HepG2 (cell line): ENCODE measurements around the gene RBSN. TPM values are rescaled to one million over a fixed set of nuclear protein-coding genes. Genes with fewer than 3 reads are reported as not detected.

Source experiments
- ARHGAP35 ChIP-seq: sonication (generic); formaldehyde crosslinking; IDR thresholded peaks from 2 replicates; pipeline ENCODE4 v1.9.0; 2022; ENCODE audit warnings: mild to moderate bottlenecking, inconsistent platforms, moderate library complexity, missing genetic modification reagents, borderline replicate concordance
- BRCA1 ChIP-seq: sonication (generic); formaldehyde crosslinking; IDR thresholded peaks from 2 replicates; pipeline ENCODE4 v1.4.0; 2020; ENCODE audit warnings: missing genetic modification reagents
- FOXA1 ChIP-seq, 2 experiments: fragments of 450-650 bp in 1 of 2; sonication (generic) in 1 of 2; formaldehyde crosslinking in 1 of 2; IDR thresholded peaks; 2 replicates each; pipeline versions ENCODE4 v1.4.0 to v1.6.1; 2016 to 2020; ENCODE audit warnings: missing genetic modification reagents in 1 of 2
- FOXA3 ChIP-seq: IDR thresholded peaks from 2 replicates; pipeline ENCODE4 v1.6.1; 2016; ENCODE audit warnings: missing genetic modification reagents, missing compliant biosample characterization
- JUN ChIP-seq: sonication (generic); formaldehyde crosslinking; IDR thresholded peaks from 2 replicates; pipeline ENCODE4 v1.4.0; 2020; ENCODE audit warnings: mild to moderate bottlenecking, missing genetic modification reagents
- POLR2AphosphoS2 ChIP-seq: IDR thresholded peaks from 2 replicates; pipeline ENCODE4 v1.6.1; 2011; ENCODE audit warnings: low read depth, low read length, improper control_type of control experiment
- REPIN1 ChIP-seq: sonication (generic); formaldehyde crosslinking; IDR thresholded peaks from 2 replicates; pipeline ENCODE4 v1.8.0; 2022; ENCODE audit warnings: missing genetic modification reagents, low read depth, mild to moderate bottlenecking, borderline replicate concordance
- SP140L ChIP-seq: sonication (generic); formaldehyde crosslinking; IDR thresholded peaks from 2 replicates; pipeline ENCODE4 v1.4.0; 2020; ENCODE audit warnings: missing genetic modification reagents, borderline replicate concordance
- ZNF484 ChIP-seq: sonication (generic); formaldehyde crosslinking; IDR thresholded peaks from 2 replicates; pipeline ENCODE4 v1.5.1; 2020; ENCODE audit warnings: mild to moderate bottlenecking, low read depth, missing genetic modification reagents, borderline replicate concordance
- ZNF510 ChIP-seq: sonication (generic); formaldehyde crosslinking; IDR thresholded peaks from 2 replicates; pipeline ENCODE4 v1.4.0; 2020; ENCODE audit warnings: low read depth, mild to moderate bottlenecking, missing genetic modification reagents
- ZNF546 ChIP-seq: sonication (generic); formaldehyde crosslinking; conservative IDR thresholded peaks from 2 replicates; pipeline ENCODE4 v1.8.1; 2023; ENCODE audit warnings: mild to moderate bottlenecking, missing genetic modification reagents
- ZNF614 ChIP-seq: IDR thresholded peaks from 2 replicates; pipeline ENCODE4 v1.6.1; 2018; ENCODE audit warnings: missing biosample characterization, missing genetic modification reagents, inconsistent platforms, borderline replicate concordance
- ZNF773 ChIP-seq: sonication (generic); formaldehyde crosslinking; IDR thresholded peaks from 2 replicates; pipeline ENCODE4 v1.4.0; 2020; ENCODE audit warnings: missing genetic modification reagents, borderline replicate concordance
- ZNF780A ChIP-seq: sonication (generic); formaldehyde crosslinking; IDR thresholded peaks from 2 replicates; pipeline ENCODE4 v1.8.0; 2022; ENCODE audit warnings: mild to moderate bottlenecking, missing genetic modification reagents, moderate library complexity
- ZNF788 ChIP-seq: sonication (generic); formaldehyde crosslinking; IDR thresholded peaks from 2 replicates; pipeline ENCODE4 v1.5.0; 2020; ENCODE audit warnings: mild to moderate bottlenecking, missing genetic modification reagents, borderline replicate concordance
- ZSCAN29 ChIP-seq: sonication (generic); formaldehyde crosslinking; conservative IDR thresholded peaks from 2 replicates; pipeline ENCODE4 v1.4.0; 2020; ENCODE audit warnings: mild to moderate bottlenecking, missing genetic modification reagents
- ZSCAN30 ChIP-seq: sonication (generic); formaldehyde crosslinking; IDR thresholded peaks from 2 replicates; pipeline ENCODE4 v1.5.0; 2020; ENCODE audit warnings: mild to moderate bottlenecking, missing genetic modification reagents
- polyA plus RNA-seq, 8 experiments: library from polyadenylated mRNA; depleted of rRNA in 3 of 8; stranded (reverse) in 7 of 8; unstranded in 1 of 8; fragments of >200 nt; fragmentation: Illumina TruSeq in 4 of 8; extraction: Trizol in 4 of 8; gene quantifications; 2 replicates each; pipeline versions ENCODE4 v1.2.1 to v1.2.3, GENCODE V29; 2011 to 2016; ENCODE audit warnings: low read depth in 4 of 8, missing spikeins in 1 of 8, mixed read lengths in 1 of 8; ENCODE audit not compliant: insufficient read depth in 1 of 8
- total RNA-seq, 5 experiments: library from RNA; depleted of rRNA; stranded (reverse); fragments of >200 nt; fragmentation: Illumina TruSeq; extraction: Trizol; gene quantifications; 2 replicates each; pipeline ENCODE4 v1.2.3, GENCODE V29; 2016; ENCODE audit warnings: low read depth in 1 of 5
- TF ChIP-seq, protein P1 (sequence below): sonication (generic); formaldehyde crosslinking; IDR thresholded peaks from 2 replicates; pipeline ENCODE4 v1.8.0; 2022; ENCODE audit warnings: missing genetic modification reagents, mild to moderate bottlenecking, borderline replicate concordance
- TF ChIP-seq, protein P2 (sequence below): sonication (generic); formaldehyde crosslinking; conservative IDR thresholded peaks from 2 replicates; pipeline ENCODE4 v1.4.0; 2020; ENCODE audit warnings: missing genetic modification reagents
- TF ChIP-seq, protein P3 (sequence below), 2 experiments: fragments of 450-650 bp in 1 of 2; sonication (generic) in 1 of 2; formaldehyde crosslinking; IDR thresholded peaks; 2 replicates each; pipeline versions ENCODE4 v1.5.0 to v1.8.0; 2020 to 2022; ENCODE audit warnings: mild to moderate bottlenecking in 1 of 2, missing genetic modification reagents in 1 of 2
- TF ChIP-seq, protein P4 (sequence below): sonication (generic); formaldehyde crosslinking; IDR thresholded peaks from 2 replicates; pipeline ENCODE4 v1.9.0; 2021; ENCODE audit warnings: missing genetic modification reagents, mild to moderate bottlenecking, borderline replicate concordance

The RBSN gene
- total and polyA plus RNA-seq, 2 of the 13 experiments (the other 11 are each of a cell fraction or from before 2014, with no cell fraction given), result 7.9 to 11.8 TPM

DNA sequence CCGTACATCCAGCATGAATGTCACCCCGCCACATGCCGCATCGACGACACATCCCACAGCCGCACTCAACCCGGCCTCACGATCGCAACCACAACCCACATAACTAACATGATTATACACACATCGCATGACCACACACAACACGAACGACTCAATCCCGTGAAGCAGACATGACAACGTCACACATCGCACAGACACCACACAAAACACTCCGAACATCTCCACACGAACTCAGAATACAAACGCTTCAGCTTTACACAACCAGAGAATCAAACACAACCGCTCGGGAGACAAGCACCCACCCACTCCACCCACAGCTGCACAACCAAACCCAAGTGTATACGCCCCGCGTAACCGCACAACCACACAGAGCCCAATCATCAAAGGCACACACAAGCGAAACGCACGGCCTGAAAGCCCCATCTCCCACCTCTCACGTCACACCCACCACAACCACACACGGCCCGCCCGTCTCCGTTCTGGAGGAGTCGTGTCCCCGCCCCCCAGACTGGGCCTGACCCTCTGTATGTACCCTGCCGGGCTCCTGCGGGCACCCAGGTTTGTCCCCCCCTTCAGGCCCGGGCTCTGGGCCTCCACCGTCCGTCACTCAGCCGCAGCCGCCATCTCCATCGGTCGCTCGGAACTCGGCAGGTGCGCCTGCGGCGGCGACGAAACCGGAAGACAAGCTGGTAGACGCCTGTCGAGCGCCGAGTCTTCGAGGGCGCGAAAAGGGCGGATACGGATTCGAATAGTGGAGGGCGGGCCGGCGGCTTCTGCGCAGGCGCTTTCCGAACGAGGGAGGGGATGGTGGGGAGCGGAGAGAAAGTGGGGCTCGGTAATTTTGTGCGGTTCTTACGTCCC, at the start of gene RBSN (continued):
- TF ChIP-seq, protein P1, sequence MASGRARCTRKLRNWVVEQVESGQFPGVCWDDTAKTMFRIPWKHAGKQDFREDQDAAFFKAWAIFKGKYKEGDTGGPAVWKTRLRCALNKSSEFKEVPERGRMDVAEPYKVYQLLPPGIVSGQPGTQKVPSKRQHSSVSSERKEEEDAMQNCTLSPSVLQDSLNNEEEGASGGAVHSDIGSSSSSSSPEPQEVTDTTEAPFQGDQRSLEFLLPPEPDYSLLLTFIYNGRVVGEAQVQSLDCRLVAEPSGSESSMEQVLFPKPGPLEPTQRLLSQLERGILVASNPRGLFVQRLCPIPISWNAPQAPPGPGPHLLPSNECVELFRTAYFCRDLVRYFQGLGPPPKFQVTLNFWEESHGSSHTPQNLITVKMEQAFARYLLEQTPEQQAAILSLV (CRISPR knock-in tag), result peak; percentile 95
- TF ChIP-seq ZNF773 (CRISPR knock-in tag), result peak; percentile 50; the same call in 1 of the 2 replicates
- TF ChIP-seq POLR2AphosphoS2, result peak; percentile 99
- peak; percentile 95; the same call in 1 of the 2 replicates for TF ChIP-seq ARHGAP35 (CRISPR knock-in tag)
- TF ChIP-seq BRCA1 (CRISPR knock-in tag), result peak; percentile 69; the same call in 1 of the 2 replicates
- peak; percentile 89; the same call in 1 of the 2 replicates for TF ChIP-seq ZNF788 (CRISPR knock-in tag)
- TF ChIP-seq ZNF546 (CRISPR knock-in tag), result 0 out of 2 replicates have a peak, but pooled peaks have one; percentile 29
- no peak for TF ChIP-seq FOXA1 (IDR thresholded peaks at IDR 0.05)
- peak; percentile 63 for TF ChIP-seq FOXA1 (CRISPR knock-in tag; IDR thresholded peaks at IDR 0.05)
- TF ChIP-seq ZNF484, result peak; percentile 82; the same call in 1 of the 2 replicates
- TF ChIP-seq FOXA3 (CRISPR knock-in tag), result peak; percentile 83
- peak; percentile 99 for TF ChIP-seq ZSCAN29 (CRISPR knock-in tag)
- peak; percentile 95 for TF ChIP-seq ZNF780A (CRISPR knock-in tag)
- TF ChIP-seq, protein P2, sequence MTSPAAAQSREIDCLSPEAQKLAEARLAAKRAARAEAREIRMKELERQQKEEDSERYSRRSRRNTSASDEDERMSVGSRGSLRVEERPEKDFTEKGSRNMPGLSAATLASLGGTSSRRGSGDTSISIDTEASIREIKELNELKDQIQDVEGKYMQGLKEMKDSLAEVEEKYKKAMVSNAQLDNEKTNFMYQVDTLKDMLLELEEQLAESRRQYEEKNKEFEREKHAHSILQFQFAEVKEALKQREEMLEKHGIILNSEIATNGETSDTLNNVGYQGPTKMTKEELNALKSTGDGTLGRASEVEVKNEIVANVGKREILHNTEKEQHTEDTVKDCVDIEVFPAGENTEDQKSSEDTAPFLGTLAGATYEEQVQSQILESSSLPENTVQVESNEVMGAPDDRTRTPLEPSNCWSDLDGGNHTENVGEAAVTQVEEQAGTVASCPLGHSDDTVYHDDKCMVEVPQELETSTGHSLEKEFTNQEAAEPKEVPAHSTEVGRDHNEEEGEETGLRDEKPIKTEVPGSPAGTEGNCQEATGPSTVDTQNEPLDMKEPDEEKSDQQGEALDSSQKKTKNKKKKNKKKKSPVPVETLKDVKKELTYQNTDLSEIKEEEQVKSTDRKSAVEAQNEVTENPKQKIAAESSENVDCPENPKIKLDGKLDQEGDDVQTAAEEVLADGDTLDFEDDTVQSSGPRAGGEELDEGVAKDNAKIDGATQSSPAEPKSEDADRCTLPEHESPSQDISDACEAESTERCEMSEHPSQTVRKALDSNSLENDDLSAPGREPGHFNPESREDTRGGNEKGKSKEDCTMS (CRISPR knock-in tag), result 0 out of 2 replicates have a peak, but pooled peaks have one; percentile 66
- TF ChIP-seq ZNF614 (CRISPR knock-in tag), result peak; percentile 89
- TF ChIP-seq SP140L (CRISPR knock-in tag), result no peak
- TF ChIP-seq ZSCAN30 (CRISPR knock-in tag), result peak; percentile 50; the same call in 1 of the 2 replicates
- TF ChIP-seq, protein P3, sequence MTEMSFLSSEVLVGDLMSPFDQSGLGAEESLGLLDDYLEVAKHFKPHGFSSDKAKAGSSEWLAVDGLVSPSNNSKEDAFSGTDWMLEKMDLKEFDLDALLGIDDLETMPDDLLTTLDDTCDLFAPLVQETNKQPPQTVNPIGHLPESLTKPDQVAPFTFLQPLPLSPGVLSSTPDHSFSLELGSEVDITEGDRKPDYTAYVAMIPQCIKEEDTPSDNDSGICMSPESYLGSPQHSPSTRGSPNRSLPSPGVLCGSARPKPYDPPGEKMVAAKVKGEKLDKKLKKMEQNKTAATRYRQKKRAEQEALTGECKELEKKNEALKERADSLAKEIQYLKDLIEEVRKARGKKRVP (CRISPR knock-in tag; IDR thresholded peaks at IDR 0.05), result peak in 1 of 2 experiments; percentile 87; a peak in 2 of 4 replicates
- peak; percentile 86 for TF ChIP-seq ZNF510
- TF ChIP-seq, protein P4, sequence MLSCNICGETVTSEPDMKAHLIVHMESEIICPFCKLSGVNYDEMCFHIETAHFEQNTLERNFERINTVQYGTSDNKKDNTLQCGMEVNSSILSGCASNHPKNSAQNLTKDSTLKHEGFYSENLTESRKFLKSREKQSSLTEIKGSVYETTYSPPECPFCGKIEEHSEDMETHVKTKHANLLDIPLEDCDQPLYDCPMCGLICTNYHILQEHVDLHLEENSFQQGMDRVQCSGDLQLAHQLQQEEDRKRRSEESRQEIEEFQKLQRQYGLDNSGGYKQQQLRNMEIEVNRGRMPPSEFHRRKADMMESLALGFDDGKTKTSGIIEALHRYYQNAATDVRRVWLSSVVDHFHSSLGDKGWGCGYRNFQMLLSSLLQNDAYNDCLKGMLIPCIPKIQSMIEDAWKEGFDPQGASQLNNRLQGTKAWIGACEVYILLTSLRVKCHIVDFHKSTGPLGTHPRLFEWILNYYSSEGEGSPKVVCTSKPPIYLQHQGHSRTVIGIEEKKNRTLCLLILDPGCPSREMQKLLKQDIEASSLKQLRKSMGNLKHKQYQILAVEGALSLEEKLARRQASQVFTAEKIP (CRISPR knock-in tag), result no peak
- no peak for TF ChIP-seq JUN (CRISPR knock-in tag)
- TF ChIP-seq REPIN1 (CRISPR knock-in tag), result peak; percentile 94; the same call in 1 of the 2 replicates
